ENCODE results near the gene TAF3.

Gene TAF3

DNA sequence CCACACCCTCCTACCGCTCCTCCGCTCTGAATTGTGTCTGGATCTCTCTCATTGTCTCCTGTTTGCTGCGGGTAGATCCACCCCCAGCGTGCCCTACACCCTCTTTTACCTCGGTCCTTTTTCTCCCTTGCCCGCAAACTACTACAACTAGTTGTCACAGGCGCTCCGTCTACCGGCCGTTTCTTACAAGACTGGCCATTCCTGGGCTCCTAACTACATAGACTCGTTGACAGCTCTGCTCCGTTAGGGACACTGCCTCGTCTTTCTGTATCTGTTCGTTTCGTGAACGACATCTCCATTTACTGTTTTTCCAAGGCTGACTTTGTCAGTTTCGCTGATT lies 786 bp downstream of the TAF3 start:
- TF ChIP-seq JUND (IDR thresholded peaks at IDR 0.05; ENCODE audit: low read depth), result no peak
- peak; percentile 55 to 80 for DNase-seq (ENCODE audit: low read depth in 1 of 2, low spot score in 1 of 2)
- in situ Hi-C loops (cut with HindIII; ENCODE audit: low pct_unique_long_range_greater_than_20kb, low sequenced_read_pairs), result no loop called here

GRCh38 chr10:7824251-7824650 lies 5.9 kb downstream of the TAF3 start:
- no peak for TF ChIP-seq JUND (IDR thresholded peaks at IDR 0.05; ENCODE audit: low read depth)
- in situ Hi-C loops (cut with HindIII; ENCODE audit: low pct_unique_long_range_greater_than_20kb, low sequenced_read_pairs), result no loop called here

GRCh38 chr10:7826971-7827370 lies 8.7 kb downstream of the TAF3 start:
- no peak for DNase-seq (ENCODE audit: low read depth in 1 of 2, low spot score in 1 of 2)
- in situ Hi-C loops (cut with HindIII; ENCODE audit: low pct_unique_long_range_greater_than_20kb, low sequenced_read_pairs), result no loop called here
- TF ChIP-seq JUND (IDR thresholded peaks at IDR 0.05; ENCODE audit: low read depth), result no peak

More at GRCh38 chr10:7824251-7824650, 5.9 kb downstream of the TAF3 start:
- DNase-seq (ENCODE audit: low read depth in 1 of 2, low spot score in 1 of 2), result no peak

DNA sequence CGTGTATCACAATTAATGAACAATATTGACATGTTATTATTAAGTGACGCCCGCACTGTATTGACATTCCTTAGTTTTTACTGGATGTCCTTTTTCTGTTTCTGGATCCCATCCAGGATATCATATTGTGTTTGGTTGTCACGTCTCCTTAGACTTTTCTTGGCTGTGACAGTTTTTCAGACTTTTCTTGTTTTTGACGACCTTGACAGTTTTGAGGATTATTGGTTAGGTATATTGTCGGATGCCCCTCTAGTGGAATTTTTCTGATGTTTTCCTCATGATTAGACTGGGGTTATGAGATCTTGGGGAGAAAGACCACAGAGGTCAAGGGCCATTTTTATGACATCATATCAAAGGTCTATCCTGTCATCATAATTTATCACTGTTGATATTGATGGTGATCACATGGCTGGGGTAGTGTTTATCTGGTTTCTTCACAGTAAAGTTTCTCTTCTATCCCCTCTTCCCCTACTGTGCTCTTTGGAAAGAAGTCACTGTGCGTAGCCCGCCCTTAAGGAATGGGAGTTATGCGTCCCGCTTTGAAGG lies 11.1 kb downstream of the TAF3 start:
- TF ChIP-seq JUND (IDR thresholded peaks at IDR 0.05; ENCODE audit: low read depth), result no peak
- in situ Hi-C loops (cut with HindIII; ENCODE audit: low pct_unique_long_range_greater_than_20kb, low sequenced_read_pairs), result no loop called here
- no peak for DNase-seq (ENCODE audit: low read depth in 1 of 2, low spot score in 1 of 2)

DNA sequence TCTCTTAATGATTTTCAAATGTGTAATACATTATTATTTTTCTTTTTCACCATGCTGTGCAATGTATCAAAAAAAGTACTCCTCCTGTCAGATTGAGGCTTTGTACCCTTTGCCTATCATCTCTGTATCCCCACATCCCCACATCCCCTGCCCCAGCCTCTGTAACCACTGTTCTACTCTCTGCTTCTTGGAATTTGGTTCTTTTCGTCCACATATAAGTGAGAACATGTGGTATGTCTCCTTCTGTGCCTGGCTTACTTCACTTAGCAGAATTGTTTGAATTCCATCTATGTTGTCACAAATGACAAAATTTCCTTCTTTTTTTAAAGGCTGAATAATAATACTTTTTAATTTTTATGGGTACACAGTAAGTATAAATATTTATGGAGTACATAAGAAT lies 13.8 kb downstream of the TAF3 start:
- in situ Hi-C loops (cut with HindIII; ENCODE audit: low pct_unique_long_range_greater_than_20kb, low sequenced_read_pairs), result no loop called here
- TF ChIP-seq JUND (IDR thresholded peaks at IDR 0.05; ENCODE audit: low read depth), result no peak
- DNase-seq (ENCODE audit: low read depth in 1 of 2, low spot score in 1 of 2), result no peak

DNA sequence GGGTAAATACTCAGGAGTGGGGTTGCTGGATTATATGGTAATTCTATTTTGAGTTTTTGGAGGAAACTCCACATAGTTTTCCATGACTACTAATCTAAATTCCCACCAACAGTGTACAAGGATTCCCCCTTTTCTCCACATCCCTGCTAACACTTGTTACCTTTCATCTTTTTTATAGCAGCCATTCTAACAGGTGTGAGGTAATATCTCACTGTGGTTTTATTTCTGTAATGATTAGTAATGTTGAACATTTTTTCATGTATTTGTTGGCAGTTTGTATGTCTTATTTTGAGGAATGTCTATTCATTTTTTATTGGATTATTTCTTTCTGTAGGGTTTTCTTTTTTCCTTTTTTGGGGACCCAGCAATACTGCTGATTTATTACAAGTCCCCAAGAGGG lies 14.9 kb downstream of the TAF3 start:
- in situ Hi-C loops (cut with HindIII; ENCODE audit: low pct_unique_long_range_greater_than_20kb, low sequenced_read_pairs), result no loop called here
- no peak for DNase-seq (ENCODE audit: low read depth in 1 of 2, low spot score in 1 of 2)
- no peak for TF ChIP-seq JUND (IDR thresholded peaks at IDR 0.05; ENCODE audit: low read depth)

DNA sequence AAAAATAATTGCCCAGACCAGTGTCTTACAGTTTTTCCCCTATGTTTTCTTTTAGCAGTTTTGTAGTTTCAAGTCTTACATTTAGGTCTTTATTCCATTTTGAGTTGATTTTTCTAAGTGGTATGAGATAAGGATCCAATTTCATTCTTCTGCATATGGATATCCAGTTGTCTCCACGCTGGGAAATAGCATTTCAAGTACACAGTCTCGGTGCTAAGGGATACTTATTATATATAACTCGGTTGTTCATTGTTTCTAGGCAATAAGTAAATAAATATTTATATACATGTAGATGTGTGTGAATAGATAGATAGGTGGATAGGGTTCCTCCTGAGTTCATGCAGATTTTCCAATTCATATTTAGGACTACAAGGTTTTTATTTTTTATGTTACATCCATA lies 16.0 kb downstream of the TAF3 start:
- DNase-seq (ENCODE audit: low read depth in 1 of 2, low spot score in 1 of 2), result no peak
- in situ Hi-C loops (cut with HindIII; ENCODE audit: low pct_unique_long_range_greater_than_20kb, low sequenced_read_pairs), result no loop called here
- TF ChIP-seq JUND (IDR thresholded peaks at IDR 0.05; ENCODE audit: low read depth), result no peak

- DNase-seq (ENCODE audit: low read depth in 1 of 2, low spot score in 1 of 2), result no peak
- TF ChIP-seq JUND (IDR thresholded peaks at IDR 0.05; ENCODE audit: low read depth), result no peak
- in situ Hi-C loops (cut with HindIII; ENCODE audit: low pct_unique_long_range_greater_than_20kb, low sequenced_read_pairs), result no loop called here
These were observed 18.3 kb downstream of the TAF3 start for GRCh38 chr10:7836571-7836970.

GRCh38 chr10:7846591-7846990 lies 28.3 kb downstream of the TAF3 start:
- no peak for DNase-seq (ENCODE audit: low read depth in 1 of 2, low spot score in 1 of 2)
- in situ Hi-C loops (cut with HindIII; ENCODE audit: low pct_unique_long_range_greater_than_20kb, low sequenced_read_pairs), result no loop called here
- no peak for TF ChIP-seq JUND (IDR thresholded peaks at IDR 0.05; ENCODE audit: low read depth)

DNA sequence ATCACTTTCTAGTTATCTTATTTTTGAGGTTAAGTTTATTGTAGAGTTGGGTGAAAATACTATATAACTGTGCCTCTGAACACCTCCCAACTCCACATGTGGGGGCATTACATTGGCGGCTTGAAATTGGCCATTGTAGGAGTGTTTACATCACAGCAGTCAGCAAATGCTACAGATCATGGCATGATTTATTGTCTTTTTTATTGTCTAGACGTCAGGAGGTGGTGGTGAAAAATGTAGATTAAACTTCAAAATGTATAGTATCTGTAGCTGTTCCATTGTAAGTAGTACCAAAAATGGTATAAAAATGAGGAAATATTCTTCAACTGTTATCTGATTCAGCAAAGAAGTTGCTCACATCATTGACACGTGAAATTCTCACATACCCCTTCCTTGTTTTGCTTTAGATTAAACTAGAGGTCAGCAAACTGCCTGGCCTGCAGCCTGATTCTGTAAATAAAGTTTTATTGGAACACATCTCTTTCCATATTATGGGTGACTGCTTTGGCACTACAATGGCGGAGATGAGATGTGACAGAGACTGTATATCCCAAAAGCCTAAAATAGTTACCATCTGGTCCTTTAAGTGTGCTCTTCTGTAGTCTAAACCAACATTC lies 35.0 kb downstream of the TAF3 start:
- in situ Hi-C loops (cut with HindIII; ENCODE audit: low pct_unique_long_range_greater_than_20kb, low sequenced_read_pairs), result no loop called here
- no peak for TF ChIP-seq JUND (IDR thresholded peaks at IDR 0.05; ENCODE audit: low read depth)
- DNase-seq (ENCODE audit: low read depth in 1 of 2, low spot score in 1 of 2), result no peak

DNA sequence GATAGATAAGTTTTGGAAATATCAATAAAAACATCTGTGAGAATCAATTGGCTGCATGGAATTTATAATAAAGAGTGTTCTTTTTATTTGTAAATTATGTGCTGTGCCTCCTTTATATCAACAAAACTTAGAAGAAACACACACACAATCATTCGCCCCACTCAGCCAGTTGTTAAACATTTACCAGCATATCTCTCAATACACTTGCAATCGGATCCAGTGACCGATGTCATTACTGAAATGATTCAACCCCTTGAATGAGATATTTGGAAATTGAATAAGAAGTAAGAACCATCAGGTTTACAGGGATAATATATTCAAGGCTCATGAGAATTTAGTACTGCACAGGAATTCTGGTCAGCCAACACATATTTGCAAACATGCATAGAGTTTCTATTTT lies 35.6 kb downstream of the TAF3 start:
- no peak for DNase-seq (ENCODE audit: low read depth in 1 of 2, low spot score in 1 of 2)
- in situ Hi-C loops (cut with HindIII; ENCODE audit: low pct_unique_long_range_greater_than_20kb, low sequenced_read_pairs), result no loop called here
- TF ChIP-seq JUND (IDR thresholded peaks at IDR 0.05; ENCODE audit: low read depth), result no peak

DNA sequence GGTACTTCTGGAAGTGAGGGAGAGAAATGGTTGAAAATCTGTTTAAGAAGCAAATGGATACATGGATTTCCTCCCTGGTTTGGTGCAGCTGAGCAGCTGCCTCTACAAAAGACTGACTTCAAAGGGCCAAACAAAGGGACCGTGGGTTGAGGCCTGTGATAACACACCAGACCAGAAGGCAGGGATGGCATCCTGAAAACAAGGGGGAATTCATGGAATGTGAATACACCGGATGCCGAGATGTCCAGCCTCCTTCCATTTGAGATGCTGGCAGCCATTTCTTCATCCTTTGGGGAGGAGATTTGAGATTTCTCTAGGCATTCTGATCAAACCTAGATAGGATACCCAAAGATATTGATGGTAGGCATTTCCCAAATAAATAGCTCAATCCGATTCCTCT lies 36.9 kb downstream of the TAF3 start:
- in situ Hi-C loops (cut with HindIII; ENCODE audit: low pct_unique_long_range_greater_than_20kb, low sequenced_read_pairs), result no loop called here
- TF ChIP-seq JUND (IDR thresholded peaks at IDR 0.05; ENCODE audit: low read depth), result no peak
- DNase-seq (ENCODE audit: low read depth in 1 of 2, low spot score in 1 of 2), result no peak

DNA sequence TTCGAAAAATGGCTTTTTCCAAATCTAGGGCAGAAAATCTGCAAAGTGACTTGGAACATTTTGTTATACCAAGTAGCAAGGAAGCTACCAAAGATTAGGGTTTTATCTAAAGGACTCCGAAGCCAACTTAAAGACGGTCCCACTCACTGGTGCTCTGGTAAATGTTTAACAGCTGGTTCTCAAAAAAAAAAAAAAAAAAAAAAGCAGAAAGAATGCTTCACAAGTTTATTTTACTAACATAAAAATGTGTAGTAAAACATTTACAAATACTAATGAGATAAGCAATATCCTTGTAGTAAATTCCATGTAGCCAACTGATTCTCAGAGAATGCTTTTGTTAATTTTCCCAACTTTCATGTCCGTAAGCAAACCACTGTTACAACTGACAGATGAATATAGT lies 38.4 kb downstream of the TAF3 start:
- TF ChIP-seq JUND (IDR thresholded peaks at IDR 0.05; ENCODE audit: low read depth), result no peak
- no peak for DNase-seq (ENCODE audit: low read depth in 1 of 2, low spot score in 1 of 2)
- in situ Hi-C loops (cut with HindIII; ENCODE audit: low pct_unique_long_range_greater_than_20kb, low sequenced_read_pairs), result no loop called here

- TF ChIP-seq JUND (IDR thresholded peaks at IDR 0.05; ENCODE audit: low read depth), result no peak
- in situ Hi-C loops (cut with HindIII; ENCODE audit: low pct_unique_long_range_greater_than_20kb, low sequenced_read_pairs), result no loop called here
These were observed 39.0 kb downstream of the TAF3 start for GRCh38 chr10:7857262-7857661.

More at GRCh38 chr10:7857262-7857661, 39.0 kb downstream of the TAF3 start:
- DNase-seq (ENCODE audit: low read depth in 1 of 2, low spot score in 1 of 2), result no peak

Measured in T47D (cell line).